ENCODE results near the gene NHLRC4. TPM values are rescaled to one million over a fixed set of nuclear protein-coding genes. Genes with fewer than 3 reads are reported as not detected.

Gene NHLRC4
- total RNA-seq, 2 experiments from 2014 or later, result 0.41 to 0.72 TPM

- Mint-ChIP-seq H3K27ac (no peak overlapping the region), H3K4me1 (ENCODE audit: low read depth) (no peaks in the 10 kb centered on the region), H3K9me3 (no peaks in the 10 kb centered on the region), H3K4me3 (no peak overlapping the region), H3K36me3 (ENCODE audit: low read depth) (no peaks in the 10 kb centered on the region), H3K27me3 (peaks cover 6% of the 10 kb centered on the region)
- CTCF ChIA-PET, result no interaction called here
- DNase-seq (no peak), ATAC-seq (no peak)
- intact Hi-C loops (cut with micrococcal nuclease), result no loop called here
- POLR2A ChIA-PET, result interaction anchor here (0.7 kb wide), 1 partner anchor 38 kb away, joined by 3 read pairs; no protein-coding TSS in a partner anchor
- no peak for TF ChIP-seq CTCF (IDR thresholded peaks at IDR 0.05)
These were observed 9.1 kb upstream of the NHLRC4 start for GRCh38 chr16:557463-558297.

GRCh38 chr16:558298-559020 lies 8.3 kb upstream of the NHLRC4 start:
- Mint-ChIP-seq H3K9me3 (no peaks in the 10 kb centered on the region), H3K27ac (no peak overlapping the region), H3K27me3 (peaks cover 6% of the 10 kb centered on the region), H3K36me3 (ENCODE audit: low read depth) (no peaks in the 10 kb centered on the region), H3K4me1 (ENCODE audit: low read depth) (no peaks in the 10 kb centered on the region), H3K4me3 (no peak overlapping the region)
- ChIA-PET POLR2A (interaction anchor here (0.7 kb wide), 1 partner anchor 39 kb away, joined by 3 read pairs; no protein-coding TSS in a partner anchor), CTCF (no interaction called here)
- TF ChIP-seq CTCF (IDR thresholded peaks at IDR 0.05), result no peak
- ATAC-seq (no peak), DNase-seq (no peak)
- intact Hi-C loops (cut with micrococcal nuclease), result no loop called here

- no peaks in the 10 kb centered on the region for H3K4me1 Mint-ChIP-seq (ENCODE audit: low read depth)
- no peak overlapping the region for H3K4me3 Mint-ChIP-seq
- no peak for TF ChIP-seq CTCF (IDR thresholded peaks at IDR 0.05)
- H3K9me3 Mint-ChIP-seq, result no peaks in the 10 kb centered on the region
- no peak for DNase-seq
- POLR2A ChIA-PET, result no interaction called here
- H3K36me3 Mint-ChIP-seq (ENCODE audit: low read depth), result no peaks in the 10 kb centered on the region
- peaks cover 6% of the 10 kb centered on the region for H3K27me3 Mint-ChIP-seq
- intact Hi-C loops (cut with micrococcal nuclease), result no loop called here
- no peak for ATAC-seq
- CTCF ChIA-PET, result no interaction called here
- no peak overlapping the region for H3K27ac Mint-ChIP-seq
These were observed 7.8 kb upstream of the NHLRC4 start for GRCh38 chr16:559021-559380.

- DNase-seq (no peak), ATAC-seq (no peak)
- no peak overlapping the region for H3K27ac Mint-ChIP-seq
- CTCF ChIA-PET, result no interaction called here
- peaks cover 6% of the 10 kb centered on the region for H3K27me3 Mint-ChIP-seq
- no peak for TF ChIP-seq CTCF (IDR thresholded peaks at IDR 0.05)
- H3K9me3 Mint-ChIP-seq, result no peaks in the 10 kb centered on the region
- H3K36me3 Mint-ChIP-seq (ENCODE audit: low read depth), result no peaks in the 10 kb centered on the region
- intact Hi-C loops (cut with micrococcal nuclease), result no loop called here
- H3K4me3 Mint-ChIP-seq, result no peak overlapping the region
- H3K4me1 Mint-ChIP-seq (ENCODE audit: low read depth), result no peaks in the 10 kb centered on the region
- POLR2A ChIA-PET, result no interaction called here
These were observed 7.2 kb upstream of the NHLRC4 start for GRCh38 chr16:559411-560203.
